Epithelial cell of esophagus (primary cell): Measurements from ENCODE around the gene LVRN.

Source experiments
- DNase-seq: peaks from one replicate; pipeline ENCODE4 v3.0.0; 2010; ENCODE audit warnings: low read depth
- H3K4me3 ChIP-seq: 2 replicates; pipeline ENCODE4 v1.5.1; 2011; ENCODE audit warnings: mild to moderate bottlenecking, low read length, control low read depth
- CTCF ChIP-seq: IDR thresholded peaks from 2 replicates; pipeline ENCODE4 v1.5.1; 2011; ENCODE audit warnings: low read depth, mild to moderate bottlenecking, low read length, control low read depth, inconsistent platforms; ENCODE audit not compliant: insufficient read depth; ENCODE audit errors: missing control alignments

The LVRN gene

GRCh38 chr5:116025866-116026265 is 63.6 kb downstream of the LVRN start:
- no peak overlapping the region for H3K4me3 ChIP-seq
- no peak for DNase-seq
- no peak for TF ChIP-seq CTCF

- DNase-seq = peak; percentile 67
- no peak within 1 kb of the TSS for H3K4me3 ChIP-seq
- peak; percentile 33 for TF ChIP-seq CTCF
These were observed 69.8 kb downstream of the LVRN start, which contains the start of gene ARL14EPL for GRCh38 chr5:116032094-116032517. Gene ARL14EPL (plus strand): TSS chr5:116032472. CDS start chr5:116051466, 18,994 bp downstream.

- no peak for TF ChIP-seq CTCF
- DNase-seq = no peak
- H3K4me3 ChIP-seq = no peak overlapping the region
These were observed 70.7 kb downstream of the LVRN start for GRCh38 chr5:116032991-116033390.

GRCh38 chr5:116035123-116035522 is 72.8 kb downstream of the LVRN start:
- no peak for DNase-seq
- no peak overlapping the region for H3K4me3 ChIP-seq
- no peak for TF ChIP-seq CTCF

GRCh38 chr5:116037236-116037822 is 75.1 kb downstream of the LVRN start:
- DNase-seq = no peak
- TF ChIP-seq CTCF = no peak
- H3K4me3 ChIP-seq = no peak overlapping the region

- DNase-seq = no peak
- TF ChIP-seq CTCF = no peak
- no peak overlapping the region for H3K4me3 ChIP-seq
These were observed 76.5 kb downstream of the LVRN start for GRCh38 chr5:116038817-116039216.

GRCh38 chr5:116042375-116042774 is 80.1 kb downstream of the LVRN start:
- no peak for TF ChIP-seq CTCF
- no peak overlapping the region for H3K4me3 ChIP-seq
- no peak for DNase-seq
